ENCODE data around the gene DYTN. TPM values are rescaled to one million over a fixed set of nuclear protein-coding genes. Genes with fewer than 3 reads are reported as not detected.

The DYTN gene
- total and polyA plus RNA-seq, 2 donors (not counting 1 experiment from before 2014, with no cell fraction given), result not detected

DNA sequence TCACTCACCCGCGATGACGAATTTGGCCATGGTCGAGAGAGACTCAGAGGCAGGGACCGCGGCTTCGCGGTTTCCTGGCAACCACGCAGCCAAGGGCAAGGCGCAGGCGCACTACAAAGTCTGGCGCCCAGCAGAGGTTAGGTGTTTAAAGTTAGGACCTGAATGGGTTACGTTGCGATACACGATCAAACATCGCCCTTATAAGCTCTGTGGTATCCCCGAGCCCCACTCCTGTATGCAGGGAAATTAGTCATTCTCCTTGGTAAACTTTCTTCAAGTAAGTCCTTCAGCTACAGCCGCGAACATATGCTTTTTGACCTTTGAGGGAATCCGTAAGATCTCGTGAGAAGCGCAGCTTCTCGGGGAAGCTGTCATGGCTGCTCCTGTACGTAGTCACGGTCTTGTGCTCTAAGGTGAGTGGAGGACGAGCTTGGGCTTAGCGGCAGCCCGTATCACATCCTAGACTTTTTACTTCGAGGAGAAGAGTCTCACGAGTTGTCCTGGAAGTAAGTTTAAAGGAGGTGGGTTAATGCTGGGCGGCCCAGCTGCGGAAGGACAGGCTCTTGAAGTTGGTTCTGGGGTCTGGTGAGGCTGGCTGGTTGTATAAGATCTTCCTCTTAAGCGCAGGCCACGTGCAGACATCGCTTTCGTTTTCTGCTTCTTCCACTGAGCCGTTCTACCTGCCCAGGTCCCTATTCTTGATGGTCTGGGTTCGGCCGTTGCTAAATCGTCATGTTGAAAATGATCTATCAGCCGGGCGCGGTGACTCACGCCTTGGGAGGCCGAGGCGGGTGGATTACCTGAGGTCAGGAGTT lies 47.3 kb upstream of the DYTN start, which contains the start of the genes FASTKD2 and MDH1B:
Gene FASTKD2 (plus strand): TSS at position 365 of the 815 bp plus-strand sequence. CDS start 1,088 bp downstream, outside the sequence.
Gene MDH1B (minus strand): TSS at position 87 of the 815 bp plus-strand sequence. CDS start 57 bp downstream, at position 30.
- Histone ChIP-seq H3K27ac (ENCODE audit: insufficient read depth, low read length) (peak within 1 kb of the TSS; percentile 100), H3K79me2 (ENCODE audit: control insufficient read depth, insufficient read depth, low read length) (peaks cover 27% of the 10 kb centered on the region)
- TF ChIP-seq, protein P1, sequence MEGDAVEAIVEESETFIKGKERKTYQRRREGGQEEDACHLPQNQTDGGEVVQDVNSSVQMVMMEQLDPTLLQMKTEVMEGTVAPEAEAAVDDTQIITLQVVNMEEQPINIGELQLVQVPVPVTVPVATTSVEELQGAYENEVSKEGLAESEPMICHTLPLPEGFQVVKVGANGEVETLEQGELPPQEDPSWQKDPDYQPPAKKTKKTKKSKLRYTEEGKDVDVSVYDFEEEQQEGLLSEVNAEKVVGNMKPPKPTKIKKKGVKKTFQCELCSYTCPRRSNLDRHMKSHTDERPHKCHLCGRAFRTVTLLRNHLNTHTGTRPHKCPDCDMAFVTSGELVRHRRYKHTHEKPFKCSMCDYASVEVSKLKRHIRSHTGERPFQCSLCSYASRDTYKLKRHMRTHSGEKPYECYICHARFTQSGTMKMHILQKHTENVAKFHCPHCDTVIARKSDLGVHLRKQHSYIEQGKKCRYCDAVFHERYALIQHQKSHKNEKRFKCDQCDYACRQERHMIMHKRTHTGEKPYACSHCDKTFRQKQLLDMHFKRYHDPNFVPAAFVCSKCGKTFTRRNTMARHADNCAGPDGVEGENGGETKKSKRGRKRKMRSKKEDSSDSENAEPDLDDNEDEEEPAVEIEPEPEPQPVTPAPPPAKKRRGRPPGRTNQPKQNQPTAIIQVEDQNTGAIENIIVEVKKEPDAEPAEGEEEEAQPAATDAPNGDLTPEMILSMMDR (conservative IDR thresholded peaks at IDR 0.05 in 1 of 2, IDR thresholded peaks at IDR 0.05 in 1 of 2; ENCODE audit: low read depth in 1 of 2, low read length in 2 of 2), result no peak
- TF ChIP-seq EZH2 (IDR thresholded peaks at IDR 0.05; ENCODE audit: low read length, missing control alignments), result no peak

DNA sequence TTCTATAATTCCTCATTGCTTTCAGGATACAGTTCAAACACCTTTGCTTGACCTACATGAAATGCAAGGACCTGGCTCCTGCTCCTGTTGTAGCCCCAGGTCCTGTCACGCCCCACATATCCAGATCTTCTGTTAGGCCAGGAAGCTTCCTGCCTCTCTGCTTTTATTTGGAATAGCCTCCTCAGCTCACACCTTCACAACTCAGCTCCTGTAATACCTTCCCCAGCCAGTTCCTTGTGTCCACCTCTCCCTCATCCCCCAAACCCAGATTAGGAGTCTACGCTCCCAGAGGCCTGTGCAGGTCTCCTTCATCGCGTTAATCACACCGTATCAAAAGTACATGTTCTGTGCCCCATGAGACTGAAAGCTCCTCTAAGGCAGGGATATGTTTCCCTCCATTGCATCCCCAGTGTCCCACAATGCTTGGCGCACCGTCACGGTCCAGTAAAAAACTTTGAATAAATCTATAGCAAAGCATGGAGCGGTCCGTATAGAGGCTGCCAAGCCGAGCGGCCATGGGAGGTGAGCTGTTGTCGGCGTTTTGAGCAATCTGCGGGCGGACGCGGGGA lies 46.6 kb upstream of the DYTN start:
- peak overlapping the region; percentile 100 for H2AFZ ChIP-seq (ENCODE audit: low read length)
- H3K27ac ChIP-seq (ENCODE audit: insufficient read depth, low read length), result peak overlapping the region; percentile 100
- peaks cover 5% of the 10 kb centered on the region for H3K27me3 ChIP-seq (ENCODE audit: control insufficient read depth, insufficient read depth, low read length)
- no peak for TF ChIP-seq EZH2 (IDR thresholded peaks at IDR 0.05; ENCODE audit: low read length, missing control alignments)
- TF ChIP-seq, protein P1 (conservative IDR thresholded peaks at IDR 0.05 in 1 of 2, IDR thresholded peaks at IDR 0.05 in 1 of 2; ENCODE audit: low read depth in 1 of 2, low read length in 2 of 2), result no peak
- H3K79me2 ChIP-seq (ENCODE audit: control insufficient read depth, insufficient read depth, low read length), result peaks cover 27% of the 10 kb centered on the region
- no peaks in the 10 kb centered on the region for H3K9me3 ChIP-seq (ENCODE audit: control insufficient read depth, insufficient read depth, low read depth, low read length)
- H3K4me1 ChIP-seq (ENCODE audit: control insufficient read depth, extremely low read depth, insufficient read depth, low read length), result no peaks in the 10 kb centered on the region
- peak overlapping the region; percentile 89 to 100 (median 95) for H3K4me3 ChIP-seq (replicated peaks in 1 of 4; ENCODE audit: control extremely low read depth in 1 of 4, insufficient read depth in 1 of 4, low read depth in 3 of 4, low read length in 4 of 4)
- H3K4me2 ChIP-seq (ENCODE audit: extremely low read depth, insufficient read depth, low read length), result peak overlapping the region; percentile 98
- peak overlapping the region; percentile 96 for H3K9ac ChIP-seq (ENCODE audit: insufficient read depth, low read length)
- DNase-seq (ENCODE audit: low read depth in 2 of 2), result no peak
- H4K20me1 ChIP-seq (ENCODE audit: control insufficient read depth, extremely low read depth, insufficient read depth, low read length), result no peaks in the 10 kb centered on the region
- no peaks in the 10 kb centered on the region for H3K36me3 ChIP-seq (ENCODE audit: control insufficient read depth, insufficient read depth, low read length)

More for the DNA sequence above, 47.3 kb upstream of the DYTN start, which contains the start of the genes FASTKD2 and MDH1B:
- Histone ChIP-seq H2AFZ (ENCODE audit: low read length) (peak within 1 kb of the TSS; percentile 100), H3K4me1 (ENCODE audit: control insufficient read depth, extremely low read depth, insufficient read depth, low read length) (no peaks in the 10 kb centered on the region), H3K27me3 (ENCODE audit: control insufficient read depth, insufficient read depth, low read length) (peaks cover 2% of the 10 kb centered on the region), H3K36me3 (ENCODE audit: control insufficient read depth, insufficient read depth, low read length) (no peaks in the 10 kb centered on the region), H3K4me3 (replicated peaks in 1 of 4; ENCODE audit: control extremely low read depth in 1 of 4, insufficient read depth in 1 of 4, low read depth in 3 of 4, low read length in 4 of 4) (peak within 1 kb of the TSS; percentile 89 to 100 (median 95)), H3K9ac (ENCODE audit: insufficient read depth, low read length) (peak within 1 kb of the TSS; percentile 96), H4K20me1 (ENCODE audit: control insufficient read depth, extremely low read depth, insufficient read depth, low read length) (no peaks in the 10 kb centered on the region), H3K4me2 (ENCODE audit: extremely low read depth, insufficient read depth, low read length) (peak within 1 kb of the TSS; percentile 98), H3K9me3 (ENCODE audit: control insufficient read depth, insufficient read depth, low read depth, low read length) (no peaks in the 10 kb centered on the region)
- peak; percentile 96 to 97 for DNase-seq (ENCODE audit: low read depth in 2 of 2)

DNA sequence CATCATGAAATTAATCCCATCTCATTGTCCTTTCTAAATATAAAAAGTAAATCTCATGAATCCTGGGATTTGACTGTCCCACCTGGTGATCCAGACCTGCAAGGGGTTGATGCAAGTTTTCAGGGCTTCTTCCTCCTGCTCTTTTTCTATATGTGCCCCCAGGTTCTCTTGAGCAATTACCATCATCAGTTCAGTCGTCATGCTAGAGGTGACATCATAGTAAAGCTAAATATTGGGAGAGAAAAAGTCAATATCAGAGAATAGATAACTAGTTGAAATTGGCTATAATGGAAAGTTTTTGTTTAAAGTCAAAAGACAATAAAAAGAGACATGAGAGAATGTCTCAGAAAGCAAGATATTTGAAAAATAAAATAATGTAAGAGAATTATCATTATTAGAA lies 38.6 kb upstream of the DYTN start:
- Histone ChIP-seq H3K27me3 (ENCODE audit: control insufficient read depth, insufficient read depth, low read length) (peaks cover 6% of the 10 kb centered on the region), H4K20me1 (ENCODE audit: control insufficient read depth, extremely low read depth, insufficient read depth, low read length) (no peaks in the 10 kb centered on the region), H3K9ac (ENCODE audit: insufficient read depth, low read length) (no peak overlapping the region), H3K79me2 (ENCODE audit: control insufficient read depth, insufficient read depth, low read length) (no peaks in the 10 kb centered on the region), H3K4me3 (replicated peaks in 1 of 4; ENCODE audit: control extremely low read depth in 1 of 4, insufficient read depth in 1 of 4, low read depth in 3 of 4, low read length in 4 of 4) (no peak overlapping the region), H3K4me1 (ENCODE audit: control insufficient read depth, extremely low read depth, insufficient read depth, low read length) (no peaks in the 10 kb centered on the region), H2AFZ (ENCODE audit: low read length) (no peak overlapping the region), H3K36me3 (ENCODE audit: control insufficient read depth, insufficient read depth, low read length) (no peaks in the 10 kb centered on the region), H3K27ac (ENCODE audit: insufficient read depth, low read length) (no peak overlapping the region), H3K4me2 (ENCODE audit: extremely low read depth, insufficient read depth, low read length) (no peak overlapping the region), H3K9me3 (ENCODE audit: control insufficient read depth, insufficient read depth, low read depth, low read length) (no peaks in the 10 kb centered on the region)
- DNase-seq (ENCODE audit: low read depth in 2 of 2), result no peak
- TF ChIP-seq, protein P1 (conservative IDR thresholded peaks at IDR 0.05 in 1 of 2, IDR thresholded peaks at IDR 0.05 in 1 of 2; ENCODE audit: low read depth in 1 of 2, low read length in 2 of 2), result no peak
- no peak for TF ChIP-seq EZH2 (IDR thresholded peaks at IDR 0.05; ENCODE audit: low read length, missing control alignments)
